Stimulated activated memory B cell treated with anti-CD40 and anti-IgM and Interleukin-4, amounts not matched to agents 10 μg/mL and 1 μg/mL and 100 μg/mL, for 72 hours (primary cell): ENCODE measurements around the gene MPP1.

Experiments
- ATAC-seq: fragments of 150-1000 bp; cut with Tn5 transposase; 2 replicates; pipeline ENCODE4 v1.10.0; 2021
- H3K27ac Mint-ChIP-seq: one replicate; pipeline ENCODE4 v1.8.0; 2022; ENCODE audit warnings: mild to moderate bottlenecking, mixed read lengths
- H3K27me3 Mint-ChIP-seq: one replicate; pipeline ENCODE4 v1.8.0; 2022; ENCODE audit warnings: mixed read lengths
- H3K36me3 Mint-ChIP-seq: one replicate; pipeline ENCODE4 v1.8.0; 2022; ENCODE audit warnings: mixed read lengths
- H3K4me1 Mint-ChIP-seq: one replicate; pipeline ENCODE4 v1.8.0; 2022; ENCODE audit warnings: mixed read lengths
- H3K4me3 Mint-ChIP-seq: one replicate; pipeline ENCODE4 v1.8.0; 2022; ENCODE audit warnings: mild to moderate bottlenecking, moderate library complexity, mixed read lengths
- H3K9me3 Mint-ChIP-seq: one replicate; pipeline ENCODE4 v1.8.0; 2022; ENCODE audit warnings: mixed read lengths

The MPP1 gene

DNA sequence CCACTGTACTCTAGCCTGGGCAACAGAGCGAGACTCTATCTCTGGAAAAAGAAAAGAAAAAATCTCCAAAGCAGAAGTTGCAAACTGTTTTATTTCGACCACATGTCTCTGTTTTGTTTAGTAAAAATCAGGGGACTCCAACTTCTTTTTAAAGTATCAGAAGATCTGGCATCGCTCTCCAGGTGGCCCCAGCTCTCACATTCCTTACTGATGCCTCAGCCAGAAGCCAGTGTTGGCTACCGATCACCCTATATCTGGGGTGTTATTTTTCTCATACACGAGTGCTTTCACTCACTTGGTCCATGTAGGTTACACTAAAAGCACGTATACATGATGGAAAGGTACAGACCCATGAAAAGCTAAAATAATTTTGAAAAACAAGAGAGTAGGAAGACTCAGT lies 8.3 kb downstream of the MPP1 start:
- no peaks in the 10 kb centered on the region for H3K27me3 Mint-ChIP-seq
- peaks cover 11% of the 10 kb centered on the region for H3K4me1 Mint-ChIP-seq
- H3K9me3 Mint-ChIP-seq, result no peaks in the 10 kb centered on the region
- no peak for ATAC-seq
- H3K36me3 Mint-ChIP-seq, result no peaks in the 10 kb centered on the region
- H3K27ac Mint-ChIP-seq, result no peak overlapping the region
- no peak overlapping the region for H3K4me3 Mint-ChIP-seq

DNA sequence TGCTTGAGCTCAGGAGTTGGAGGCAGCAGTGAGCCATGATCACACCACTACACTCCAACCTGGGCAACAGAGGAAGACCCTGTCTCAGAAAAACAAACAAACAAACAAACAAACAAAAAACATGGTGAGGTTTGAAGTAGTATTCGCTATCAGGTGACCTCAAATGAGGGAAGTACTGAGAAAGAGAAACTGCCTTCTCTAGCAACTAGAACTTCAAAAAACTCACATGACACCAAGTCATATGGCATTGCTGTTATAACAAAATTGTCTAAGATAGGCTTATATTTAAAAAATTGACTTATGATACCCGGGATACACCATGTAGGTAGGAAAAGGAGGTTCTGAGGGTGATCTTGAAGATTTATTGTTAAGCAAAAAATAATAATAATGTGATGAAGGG lies 10.3 kb downstream of the MPP1 start:
- no peaks in the 10 kb centered on the region for H3K27me3 Mint-ChIP-seq
- no peaks in the 10 kb centered on the region for H3K36me3 Mint-ChIP-seq
- ATAC-seq, result no peak
- H3K27ac Mint-ChIP-seq, result no peak overlapping the region
- H3K4me1 Mint-ChIP-seq, result peaks cover 11% of the 10 kb centered on the region
- H3K9me3 Mint-ChIP-seq, result no peaks in the 10 kb centered on the region
- no peak overlapping the region for H3K4me3 Mint-ChIP-seq

DNA sequence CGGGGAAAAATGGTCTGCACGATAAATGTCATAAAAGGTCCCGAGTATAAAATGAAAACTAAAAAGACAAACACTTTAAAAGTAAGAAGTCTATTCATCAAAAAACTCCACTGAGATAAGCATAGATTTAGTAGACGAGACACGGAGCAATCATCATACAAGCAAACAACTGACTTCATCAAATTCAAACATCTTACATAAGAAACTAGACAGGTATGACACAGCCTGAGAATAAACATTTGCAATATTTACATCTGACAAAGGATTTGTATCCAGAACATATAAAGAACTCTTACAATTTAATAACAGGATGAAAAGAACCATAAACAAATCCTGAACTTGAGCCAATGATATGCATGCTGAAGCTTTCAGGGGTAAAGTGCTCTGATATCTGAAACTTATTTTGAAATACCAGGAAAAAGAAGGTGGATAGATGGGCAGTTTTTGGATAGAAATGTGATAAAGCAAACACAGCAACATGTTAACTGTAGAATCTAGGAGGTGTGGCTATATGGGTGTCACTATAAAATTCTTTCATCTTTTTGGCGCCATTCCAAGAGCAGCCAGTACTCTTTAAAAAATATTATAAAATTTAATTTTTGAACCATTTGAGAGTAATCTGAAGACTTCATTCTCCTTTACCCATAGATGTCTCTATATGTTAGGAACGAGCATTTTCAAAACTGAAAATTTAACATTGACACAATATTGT lies 12.0 kb downstream of the MPP1 start:
- H3K27me3 Mint-ChIP-seq, result no peaks in the 10 kb centered on the region
- H3K9me3 Mint-ChIP-seq, result no peaks in the 10 kb centered on the region
- H3K27ac Mint-ChIP-seq, result no peak overlapping the region
- ATAC-seq, result no peak
- H3K4me3 Mint-ChIP-seq, result no peak overlapping the region
- H3K36me3 Mint-ChIP-seq, result no peaks in the 10 kb centered on the region
- H3K4me1 Mint-ChIP-seq, result peaks cover 11% of the 10 kb centered on the region

DNA sequence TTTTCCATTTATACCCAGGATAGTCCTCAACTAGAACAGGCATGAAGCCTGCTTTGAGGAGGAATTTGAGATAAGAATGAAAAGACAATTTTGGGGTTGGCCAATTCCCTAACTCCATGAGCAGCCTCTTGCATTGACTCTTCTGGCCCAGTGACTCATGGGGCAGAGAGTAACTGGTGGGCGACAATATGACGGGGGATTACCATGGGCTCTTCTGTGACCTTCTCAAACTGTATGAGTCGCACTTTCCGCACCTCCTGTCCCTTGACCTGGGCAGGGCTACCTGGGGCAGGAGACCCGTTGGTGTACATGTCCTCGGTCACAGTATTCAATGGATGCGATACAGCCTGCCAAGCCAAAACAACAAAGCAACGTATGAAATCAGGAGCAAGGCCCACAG lies 13.3 kb downstream of the MPP1 start:
- Mint-ChIP-seq H3K4me1 (peaks cover 6% of the 10 kb centered on the region), H3K9me3 (no peaks in the 10 kb centered on the region), H3K4me3 (no peak overlapping the region), H3K27ac (no peak overlapping the region), H3K27me3 (no peaks in the 10 kb centered on the region), H3K36me3 (no peaks in the 10 kb centered on the region)
- no peak for ATAC-seq

DNA sequence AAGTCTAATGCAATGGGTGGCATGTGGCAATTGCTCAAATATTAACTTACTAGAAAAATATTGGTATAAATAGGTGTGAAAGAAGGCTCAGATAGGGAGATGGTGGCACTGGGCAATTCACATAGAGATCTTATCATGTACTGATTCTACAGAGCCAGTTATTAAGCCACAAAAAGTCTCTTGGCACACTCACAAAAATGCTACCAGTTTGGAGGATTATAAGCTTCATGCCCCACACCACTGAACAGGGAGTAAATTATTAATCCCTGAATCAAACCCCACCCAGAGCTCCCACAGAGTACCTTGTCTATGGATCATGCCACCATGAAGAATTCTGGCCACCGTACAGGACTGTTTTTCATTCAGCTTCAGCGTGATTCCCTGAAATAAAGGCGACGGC lies 13.8 kb downstream of the MPP1 start:
- ATAC-seq, result no peak
- Mint-ChIP-seq H3K9me3 (no peaks in the 10 kb centered on the region), H3K4me3 (no peak overlapping the region), H3K27ac (no peak overlapping the region), H3K27me3 (no peaks in the 10 kb centered on the region), H3K36me3 (no peaks in the 10 kb centered on the region), H3K4me1 (peaks cover 2% of the 10 kb centered on the region)

DNA sequence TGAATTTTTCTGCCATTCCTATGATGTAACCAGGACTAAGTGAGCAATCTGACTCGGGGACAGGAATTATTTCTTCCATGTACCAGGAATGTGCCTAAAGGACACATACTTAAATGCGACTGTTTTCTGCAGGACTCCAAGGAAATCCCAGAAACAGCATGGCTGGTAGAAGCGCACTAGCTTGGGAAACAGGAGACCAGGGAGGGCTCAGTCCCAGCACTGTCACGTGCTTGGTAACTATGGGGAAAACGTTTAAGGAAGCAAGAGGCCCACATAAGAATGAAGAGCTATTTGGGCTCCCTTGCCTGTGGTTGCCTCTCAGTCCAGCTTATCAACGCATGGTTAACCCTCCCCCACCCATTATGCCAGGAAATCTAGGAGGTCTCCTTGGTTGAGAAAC lies 19.6 kb downstream of the MPP1 start:
- no peak for ATAC-seq
- H3K4me1 Mint-ChIP-seq, result peaks cover 6% of the 10 kb centered on the region
- no peaks in the 10 kb centered on the region for H3K27me3 Mint-ChIP-seq
- H3K27ac Mint-ChIP-seq, result no peak overlapping the region
- H3K4me3 Mint-ChIP-seq, result no peak overlapping the region
- no peaks in the 10 kb centered on the region for H3K36me3 Mint-ChIP-seq
- no peaks in the 10 kb centered on the region for H3K9me3 Mint-ChIP-seq

DNA sequence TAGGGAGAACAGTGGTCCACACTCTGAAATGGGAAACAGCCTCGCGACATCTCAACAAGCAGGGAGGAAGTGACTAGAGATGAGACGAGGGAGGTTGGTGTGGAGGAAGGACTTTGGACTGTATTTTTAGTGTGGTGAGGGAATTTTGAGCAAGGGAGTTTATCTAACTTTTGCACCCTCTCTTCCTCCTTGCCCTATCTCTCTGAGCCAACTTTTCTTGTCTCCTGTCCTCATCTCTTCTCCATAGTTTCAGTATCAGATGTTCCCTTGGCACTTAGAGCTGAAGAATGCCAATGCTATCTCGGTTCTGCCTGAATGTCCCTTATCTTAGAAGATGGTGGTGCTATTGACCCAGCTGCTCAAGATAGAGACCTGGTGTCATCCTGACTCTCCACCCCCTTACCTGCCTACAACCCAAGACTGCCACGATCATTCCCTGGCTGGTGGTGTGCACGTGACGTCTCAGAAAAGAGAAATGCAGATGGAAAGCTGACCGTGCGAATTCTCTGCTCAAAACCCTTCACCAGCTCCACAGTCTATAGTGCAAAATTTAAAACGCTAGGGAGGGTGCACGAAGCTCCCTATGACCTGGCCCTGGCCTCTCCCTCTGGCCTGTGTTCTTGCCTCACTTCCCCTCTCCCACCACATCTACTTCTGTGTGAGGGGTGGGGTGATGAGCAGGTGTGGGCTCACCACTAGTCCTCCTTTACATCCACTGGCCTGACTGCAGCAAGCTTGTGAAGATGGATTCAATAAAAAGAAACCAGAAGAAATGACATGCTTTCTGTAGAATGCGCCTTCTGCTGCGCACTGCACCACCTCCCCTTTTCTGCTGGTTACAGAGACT lies 20.9 kb downstream of the MPP1 start:
- H3K4me1 Mint-ChIP-seq, result peaks cover 6% of the 10 kb centered on the region
- no peak overlapping the region for H3K27ac Mint-ChIP-seq
- no peaks in the 10 kb centered on the region for H3K27me3 Mint-ChIP-seq
- H3K9me3 Mint-ChIP-seq, result no peaks in the 10 kb centered on the region
- ATAC-seq, result no peak
- H3K36me3 Mint-ChIP-seq, result no peaks in the 10 kb centered on the region
- H3K4me3 Mint-ChIP-seq, result no peak overlapping the region

DNA sequence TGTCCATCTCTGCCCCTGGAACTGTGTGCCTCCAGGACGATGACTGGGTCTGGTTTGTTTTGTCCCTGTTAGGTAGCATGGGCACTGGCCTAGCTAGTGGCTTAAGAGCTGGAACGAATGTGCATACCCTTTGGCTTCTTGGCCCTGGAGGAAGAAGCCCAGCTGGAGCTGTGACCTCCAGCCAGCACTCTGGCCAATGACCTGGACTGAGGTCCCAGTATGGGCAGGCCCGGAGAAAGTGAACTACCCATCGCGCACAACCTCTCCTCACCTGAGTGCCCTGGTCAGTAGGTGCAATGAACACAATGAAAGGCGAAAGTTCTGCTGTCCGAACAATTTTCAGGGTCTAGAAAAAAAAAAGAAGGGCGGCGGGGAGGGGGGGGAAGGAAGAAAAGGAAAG lies 24.3 kb downstream of the MPP1 start:
- no peaks in the 10 kb centered on the region for H3K27me3 Mint-ChIP-seq
- no peaks in the 10 kb centered on the region for H3K9me3 Mint-ChIP-seq
- no peak overlapping the region for H3K27ac Mint-ChIP-seq
- H3K36me3 Mint-ChIP-seq, result peaks cover 14% of the 10 kb centered on the region
- no peak overlapping the region for H3K4me3 Mint-ChIP-seq
- no peak for ATAC-seq
- H3K4me1 Mint-ChIP-seq, result peaks cover 6% of the 10 kb centered on the region

DNA sequence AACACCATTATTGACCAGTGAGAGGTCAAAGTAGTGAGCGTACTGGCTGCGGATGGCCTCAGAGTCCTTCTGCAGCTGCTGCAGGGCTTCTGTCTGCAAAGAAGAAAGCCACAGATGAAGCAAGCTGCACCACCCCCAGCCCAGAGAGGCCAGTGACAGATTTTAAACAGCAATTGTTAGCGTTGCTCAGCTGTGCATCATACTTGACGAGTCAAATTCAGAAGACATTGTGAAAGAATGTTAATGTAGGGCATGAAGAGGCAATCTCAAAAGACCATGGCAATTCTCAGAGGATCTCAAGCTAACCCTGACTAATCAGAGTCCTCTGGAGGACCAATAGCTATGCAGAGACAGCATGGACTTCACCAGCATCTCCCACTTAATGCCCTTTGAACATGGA lies 26.0 kb downstream of the MPP1 start:
- H3K4me3 Mint-ChIP-seq, result no peak overlapping the region
- H3K9me3 Mint-ChIP-seq, result no peaks in the 10 kb centered on the region
- H3K4me1 Mint-ChIP-seq, result peaks cover 6% of the 10 kb centered on the region
- no peak for ATAC-seq
- H3K36me3 Mint-ChIP-seq, result peaks cover 19% of the 10 kb centered on the region
- H3K27ac Mint-ChIP-seq, result no peak overlapping the region
- no peaks in the 10 kb centered on the region for H3K27me3 Mint-ChIP-seq

DNA sequence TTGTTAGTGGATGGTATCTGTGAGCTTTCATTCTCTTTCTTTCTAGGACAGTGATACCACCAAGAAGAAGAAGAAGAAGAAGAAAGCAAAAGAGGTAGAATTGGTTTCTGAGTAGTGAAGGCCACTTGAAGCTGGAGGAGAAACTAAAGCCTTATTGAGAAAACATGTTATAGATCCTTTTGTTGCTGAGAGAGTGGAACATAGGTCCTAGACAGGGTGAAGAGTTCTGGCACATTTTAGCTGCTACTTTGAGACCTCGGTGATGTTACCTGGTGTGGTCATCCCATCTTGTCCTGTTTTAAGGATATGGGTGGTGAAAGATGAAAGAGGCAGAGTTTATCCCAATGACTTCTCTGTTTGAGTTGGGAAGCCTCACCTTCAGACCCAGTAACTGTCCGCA lies 28.5 kb downstream of the MPP1 start:
- H3K4me3 Mint-ChIP-seq, result no peak overlapping the region
- H3K27ac Mint-ChIP-seq, result no peak overlapping the region
- ATAC-seq, result no peak
- no peaks in the 10 kb centered on the region for H3K27me3 Mint-ChIP-seq
- H3K9me3 Mint-ChIP-seq, result no peaks in the 10 kb centered on the region
- peaks cover 32% of the 10 kb centered on the region for H3K36me3 Mint-ChIP-seq
- H3K4me1 Mint-ChIP-seq, result no peaks in the 10 kb centered on the region

DNA sequence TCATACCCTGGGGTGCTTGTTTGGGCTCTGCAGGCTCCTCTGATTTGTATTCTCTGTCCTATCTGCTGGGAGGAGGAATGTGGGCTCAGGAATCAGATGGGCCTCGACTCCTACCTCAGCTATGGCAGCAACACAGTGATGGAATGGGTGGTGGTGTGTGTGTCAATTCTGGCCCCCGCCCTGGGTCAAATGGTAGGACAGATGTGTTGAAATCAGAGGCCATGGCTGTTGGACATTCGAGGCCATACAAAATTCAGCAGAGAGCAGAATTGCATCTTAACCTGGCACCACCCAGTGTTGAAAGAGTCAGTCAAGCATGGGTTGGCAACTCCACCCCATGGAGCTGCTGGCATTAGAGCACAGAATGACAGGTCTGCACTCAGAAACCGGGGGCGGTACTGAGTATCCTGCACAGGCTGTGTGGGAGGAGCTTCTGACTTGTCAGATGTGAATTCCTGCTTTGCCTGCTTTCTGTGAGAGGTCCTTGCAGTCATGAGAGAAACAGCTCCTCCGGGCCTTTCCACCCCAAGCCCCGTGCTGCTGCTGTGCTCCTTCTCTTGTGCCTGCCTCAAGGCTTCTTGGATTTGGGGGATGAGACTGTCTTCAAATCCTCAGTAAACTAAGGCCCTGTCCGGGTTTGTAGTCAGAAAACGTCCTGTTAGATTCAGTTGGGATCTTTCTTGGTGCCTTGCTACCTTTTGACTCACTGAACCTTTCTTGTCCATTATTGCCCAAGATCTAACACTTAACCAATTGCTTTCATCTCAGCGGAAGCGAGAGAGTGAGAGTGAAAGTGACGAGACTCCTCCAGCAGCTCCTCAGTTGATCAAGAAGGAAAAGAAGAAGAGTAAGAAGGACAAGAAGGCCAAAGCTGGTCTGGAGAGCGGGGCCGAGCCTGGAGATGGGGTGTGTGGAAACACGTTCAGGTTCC lies 29.6 kb downstream of the MPP1 start:
- Mint-ChIP-seq H3K36me3 (peaks cover 43% of the 10 kb centered on the region), H3K9me3 (no peaks in the 10 kb centered on the region), H3K27ac (no peak overlapping the region), H3K27me3 (no peaks in the 10 kb centered on the region), H3K4me1 (no peaks in the 10 kb centered on the region), H3K4me3 (no peak overlapping the region)
- no peak for ATAC-seq

DNA sequence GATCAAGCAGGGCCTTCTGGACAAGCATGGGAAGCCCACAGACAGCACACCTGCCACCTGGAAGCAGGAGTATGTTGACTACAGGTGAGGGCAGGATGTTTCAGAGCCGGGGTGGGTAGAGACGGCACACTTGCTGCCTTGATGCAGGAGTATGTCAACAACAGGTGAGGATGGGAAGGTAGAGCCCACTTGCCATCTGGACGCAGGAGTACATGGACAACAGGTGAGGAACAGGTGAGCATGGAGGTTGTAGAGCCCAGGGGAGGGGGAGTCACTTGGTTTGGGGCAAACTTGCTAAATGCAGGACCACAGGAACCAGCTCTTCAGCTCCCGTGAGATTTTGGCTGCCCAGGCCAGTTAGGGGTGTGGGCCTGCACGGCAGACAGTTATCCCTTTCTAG lies 30.7 kb downstream of the MPP1 start:
- H3K9me3 Mint-ChIP-seq, result no peaks in the 10 kb centered on the region
- H3K36me3 Mint-ChIP-seq, result peaks cover 47% of the 10 kb centered on the region
- H3K27ac Mint-ChIP-seq, result no peak overlapping the region
- no peak for ATAC-seq
- no peaks in the 10 kb centered on the region for H3K4me1 Mint-ChIP-seq
- no peak overlapping the region for H3K4me3 Mint-ChIP-seq
- H3K27me3 Mint-ChIP-seq, result no peaks in the 10 kb centered on the region

DNA sequence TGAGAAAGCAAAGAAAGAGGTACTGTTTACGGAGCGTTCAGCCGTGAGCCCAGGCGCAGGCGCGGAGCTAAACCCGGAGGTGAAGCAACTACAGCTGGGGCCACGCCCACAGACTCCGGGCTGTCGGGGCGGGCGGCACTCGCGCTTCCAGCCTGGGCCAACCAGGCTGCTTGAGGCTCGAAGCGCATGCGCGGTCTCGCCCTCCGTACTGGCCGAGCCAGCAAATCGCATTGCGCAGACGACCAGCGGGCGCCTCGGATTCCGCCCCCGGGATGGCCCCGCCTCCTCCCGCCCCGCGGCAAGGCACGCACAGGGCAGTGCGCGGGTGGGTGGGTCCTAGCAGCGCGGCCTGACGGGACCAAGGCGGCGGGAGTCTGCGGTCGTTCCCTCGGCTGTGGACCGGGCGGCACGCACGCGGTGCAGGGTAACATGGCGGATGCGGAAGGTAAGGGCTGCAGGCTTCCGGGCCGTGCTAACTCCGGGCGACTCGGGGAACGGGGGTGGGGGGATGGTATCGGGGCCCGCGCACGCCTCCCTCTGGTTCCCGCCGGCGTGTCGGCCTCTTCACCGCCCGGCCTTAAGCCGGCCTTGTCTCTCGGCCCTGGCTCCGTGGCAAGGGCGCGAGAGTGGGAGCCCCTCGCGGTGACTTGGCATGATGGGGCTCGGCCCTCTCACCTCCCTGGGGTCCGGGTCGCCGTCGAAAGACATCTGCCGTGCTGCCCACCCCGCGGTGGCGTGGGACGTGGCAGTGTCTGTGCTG lies 42.6 kb downstream of the MPP1 start, which contains the start of gene DKC1:
Gene DKC1, plus strand, starts transcription at position 328 of the 760 bp plus-strand sequence. Its CDS starts 102 bp downstream, at position 430.
- peak; percentile 94 for ATAC-seq

DNA sequence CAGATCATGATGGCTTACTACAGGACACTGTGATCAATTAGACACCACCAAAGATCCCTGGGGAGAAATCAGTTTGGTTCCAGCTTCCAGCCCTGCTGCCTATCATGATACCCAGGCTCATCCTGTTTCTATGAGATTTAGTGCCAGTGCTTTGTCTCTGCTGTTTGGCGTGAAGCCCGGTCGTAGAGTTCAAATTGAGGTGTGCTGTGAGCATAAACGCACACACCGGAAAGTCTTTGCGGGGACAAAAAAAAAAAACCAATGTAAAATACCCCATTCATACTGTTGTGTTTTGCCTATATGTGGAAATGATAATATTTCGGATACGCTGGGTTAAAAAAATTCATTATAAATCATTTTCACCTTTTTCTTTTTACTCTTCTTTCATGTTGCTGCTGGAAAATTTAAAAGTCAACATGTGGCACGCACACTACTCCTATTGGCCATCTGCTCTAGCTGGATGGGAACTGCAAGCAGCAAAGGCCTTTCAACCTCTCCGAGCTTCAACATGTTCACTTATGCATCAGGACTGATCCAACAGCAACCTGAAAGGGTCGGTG lies 43.2 kb downstream of the MPP1 start:
- Mint-ChIP-seq H3K4me3 (peak overlapping the region; percentile 91), H3K36me3 (peaks cover 15% of the 10 kb centered on the region), H3K27ac (peak overlapping the region; percentile 94), H3K4me1 (peaks cover 8% of the 10 kb centered on the region), H3K9me3 (no peaks in the 10 kb centered on the region), H3K27me3 (no peaks in the 10 kb centered on the region)
- no peak for ATAC-seq

More for the DNA sequence above, 42.6 kb downstream of the MPP1 start, which contains the start of gene DKC1:
- H3K27ac Mint-ChIP-seq, result peak within 1 kb of the TSS; percentile 94
- peaks cover 15% of the 10 kb centered on the region for H3K36me3 Mint-ChIP-seq
- peak within 1 kb of the TSS; percentile 91 for H3K4me3 Mint-ChIP-seq
- no peaks in the 10 kb centered on the region for H3K9me3 Mint-ChIP-seq
- peaks cover 8% of the 10 kb centered on the region for H3K4me1 Mint-ChIP-seq
- H3K27me3 Mint-ChIP-seq, result no peaks in the 10 kb centered on the region
